ENCODE measurements around the gene SAMHD1.
"Not testable (repeated sequence)": the region's sequence is repeated elsewhere in the genome, so short reads cannot be mapped to it uniquely, and the experiment has no call there.

The SAMHD1 gene

GRCh38 chr20:36916199-36916598 is 35.3 kb downstream of the SAMHD1 start:
- no peak for DNase-seq (ENCODE audit: low read depth)

GRCh38 chr20:36908603-36909002 is 42.9 kb downstream of the SAMHD1 start:
- DNase-seq (ENCODE audit: low read depth) = no peak

GRCh38 chr20:36906086-36906485 is 45.4 kb downstream of the SAMHD1 start:
- not testable (repeated sequence) for DNase-seq (ENCODE audit: low read depth)

- not testable (repeated sequence) for DNase-seq (ENCODE audit: low read depth)
These were observed 45.9 kb downstream of the SAMHD1 start for GRCh38 chr20:36905566-36905965.

GRCh38 chr20:36904690-36905089 is 46.8 kb downstream of the SAMHD1 start:
- no peak for DNase-seq (ENCODE audit: low read depth)

- no peak for DNase-seq (ENCODE audit: low read depth)
These were observed 56.5 kb downstream of the SAMHD1 start for GRCh38 chr20:36895036-36895435.

GRCh38 chr20:36893801-36894200 is 57.7 kb downstream of the SAMHD1 start:
- no peak for DNase-seq (ENCODE audit: low read depth)

GRCh38 chr20:36891211-36891610 is 60.3 kb downstream of the SAMHD1 start:
- no peak for DNase-seq (ENCODE audit: low read depth)

- no peak for DNase-seq (ENCODE audit: low read depth)
These were observed 60.9 kb downstream of the SAMHD1 start for GRCh38 chr20:36890586-36890985.

- no peak for DNase-seq (ENCODE audit: low read depth)
These were observed 62.5 kb downstream of the SAMHD1 start for GRCh38 chr20:36888880-36889516.

GRCh38 chr20:36887752-36888090 is 63.8 kb downstream of the SAMHD1 start:
- no peak for DNase-seq (ENCODE audit: low read depth)

- peak; percentile 71 for DNase-seq (ENCODE audit: low read depth)
These were observed 64.4 kb downstream of the SAMHD1 start for GRCh38 chr20:36886859-36887751.

- no peak for DNase-seq (ENCODE audit: low read depth)
These were observed 66.2 kb downstream of the SAMHD1 start for GRCh38 chr20:36885356-36885755.

GRCh38 chr20:36883977-36884535 is 67.5 kb downstream of the SAMHD1 start:
- DNase-seq (ENCODE audit: low read depth) = no peak

GRCh38 chr20:36881888-36882287 is 69.6 kb downstream of the SAMHD1 start:
- no peak for DNase-seq (ENCODE audit: low read depth)

- DNase-seq (ENCODE audit: low read depth) = no peak
These were observed 70.2 kb downstream of the SAMHD1 start for GRCh38 chr20:36881331-36881730.

- DNase-seq (ENCODE audit: low read depth) = no peak
These were observed 70.7 kb downstream of the SAMHD1 start for GRCh38 chr20:36880741-36881250.

GRCh38 chr20:36878941-36879340 is 72.6 kb downstream of the SAMHD1 start:
- DNase-seq (ENCODE audit: low read depth) = no peak

GRCh38 chr20:36876473-36876833 is 75.1 kb downstream of the SAMHD1 start:
- no peak for DNase-seq (ENCODE audit: low read depth)

- no peak for DNase-seq (ENCODE audit: low read depth)
These were observed 75.6 kb downstream of the SAMHD1 start, which contains the start of gene TLDC2 for GRCh38 chr20:36875702-36876472. TLDC2 (plus strand) TSS chr20:36876138; CDS start chr20:36876175, 37 bp downstream.

GRCh38 chr20:36875093-36875492 is 76.4 kb downstream of the SAMHD1 start:
- not testable (repeated sequence) for DNase-seq (ENCODE audit: low read depth)
